ENCODE results near the gene SLC12A3. TPM values are rescaled to one million over a fixed set of nuclear protein-coding genes. Genes with fewer than 3 reads are reported as not detected.

The SLC12A3 gene
- polyA plus RNA-seq, 2 of the 4 experiments (the other 2 are of a cell fraction): 0.08 to 0.09 TPM

GRCh38 chr16:56948234-56948633, 83.2 kb downstream of the SLC12A3 start:
- no peak overlapping the region for H3K4me2 ChIP-seq
- WGBS (ENCODE audit: missing lambda C conversion rate): 85% methylated on average over 6 of the region's 6 CpGs
- H3K27ac ChIP-seq: no peak overlapping the region
- no peak overlapping the region for H3K4me3 ChIP-seq
- H3K4me1 ChIP-seq: no peaks in the 10 kb centered on the region
- H3K9me3 ChIP-seq: no peaks in the 10 kb centered on the region
- TF ChIP-seq BCL3 (IDR thresholded peaks at IDR 0.05): no peak
- no peak for TF ChIP-seq ESRRA (IDR thresholded peaks at IDR 0.05; ENCODE audit: borderline replicate concordance, low read length)
- no peak for TF ChIP-seq BHLHE40 (IDR thresholded peaks at IDR 0.05; ENCODE audit: low read depth, low read length)
- TF ChIP-seq SMC3 (IDR thresholded peaks at IDR 0.05): no peak
- TF ChIP-seq ELK1 (IDR thresholded peaks at IDR 0.05; ENCODE audit: low read depth, low read length): no peak
- TF ChIP-seq NR3C1 (IDR thresholded peaks at IDR 0.05): no peak
- no peak for TF ChIP-seq ZNF302 (CRISPR knock-in tag; IDR thresholded peaks at IDR 0.05)
- no peak for TF ChIP-seq FOSL2 (IDR thresholded peaks at IDR 0.05)
- no peak for TF ChIP-seq FOSL2 (CRISPR knock-in tag; IDR thresholded peaks at IDR 0.05)
- TF ChIP-seq JUN (IDR thresholded peaks at IDR 0.05): no peak
- TF ChIP-seq RCOR1 (IDR thresholded peaks at IDR 0.05; ENCODE audit: low read depth, low read length): no peak
- no peak for TF ChIP-seq ATOH8 (CRISPR knock-in tag; IDR thresholded peaks at IDR 0.05; ENCODE audit: low read depth)
- TF ChIP-seq SREBF2 (IDR thresholded peaks at IDR 0.05): no peak
- no peak for TF ChIP-seq RFX5 (IDR thresholded peaks at IDR 0.05)
- POLR2A ChIA-PET: no interaction called here
- DNase-seq (ENCODE audit: low read depth in 1 of 2, low spot score in 1 of 2): no peak
- no peak for FAIRE-seq
- CTCF ChIA-PET: interaction anchor here (1.0 to 2.2 kb wide), 5 partner anchors 16 to 155 kb away, joined by 3 to 7 read pairs (median 4); no protein-coding TSS in a partner anchor
- no peak for ATAC-seq

DNA sequence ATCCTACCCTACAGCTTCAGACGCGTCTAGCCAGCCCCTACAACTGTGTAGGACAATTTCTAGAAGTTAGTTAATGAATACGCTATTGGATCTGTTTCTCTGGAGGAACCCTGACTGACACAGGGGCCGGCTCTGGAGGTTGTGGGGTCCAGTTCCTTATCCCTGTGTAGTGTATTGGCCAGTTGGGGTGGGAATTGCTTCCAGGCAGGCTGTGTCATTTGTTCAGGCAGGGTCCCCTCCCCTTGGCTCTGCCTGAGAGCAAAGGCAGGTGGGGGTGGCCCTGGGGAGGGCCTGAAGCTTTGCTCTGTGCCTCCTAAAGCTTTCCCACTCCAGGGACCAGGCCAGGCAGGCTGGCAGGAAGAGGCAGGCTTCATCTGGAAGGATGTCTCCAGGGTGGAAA, 85.0 kb downstream of the SLC12A3 start:
- ATAC-seq (peak in 1 of 2 experiments; percentile 10; a peak in 2 of 6 replicates), DNase-seq (ENCODE audit: low read depth in 1 of 2, low spot score in 1 of 2) (no peak), FAIRE-seq (no peak)
- TF ChIP-seq SMC3 (IDR thresholded peaks at IDR 0.05): no peak
- TF ChIP-seq, protein P1, sequence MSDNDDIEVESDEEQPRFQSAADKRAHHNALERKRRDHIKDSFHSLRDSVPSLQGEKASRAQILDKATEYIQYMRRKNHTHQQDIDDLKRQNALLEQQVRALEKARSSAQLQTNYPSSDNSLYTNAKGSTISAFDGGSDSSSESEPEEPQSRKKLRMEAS (IDR thresholded peaks at IDR 0.05): no peak
- Histone ChIP-seq H3K9me3 (no peaks in the 10 kb centered on the region), H3K4me1 (no peaks in the 10 kb centered on the region), H3K4me2 (no peak overlapping the region), H3K27ac (no peak overlapping the region), H3K4me3 (no peak overlapping the region)
- CTCF ChIA-PET: interaction anchor here (0.8 to 6.2 kb wide), 10 partner anchors 8 to 248 kb away, joined by 3 to 48 read pairs (median 7); partner anchors contain the start of genes CETP and SLC12A3
- WGBS (ENCODE audit: missing lambda C conversion rate): 92% methylated on average over 4 of the region's 4 CpGs
- POLR2A ChIA-PET: interaction anchor here (1.3 kb wide), 1 partner anchor 19 kb away, joined by 4 read pairs; no protein-coding TSS in a partner anchor

- no peak for DNase-seq (ENCODE audit: low read depth in 1 of 2, low spot score in 1 of 2)
- Histone ChIP-seq H3K9me3 (no peaks in the 10 kb centered on the region), H3K4me1 (no peaks in the 10 kb centered on the region), H3K27ac (no peak overlapping the region), H3K4me3 (no peak overlapping the region), H3K4me2 (no peak overlapping the region)
- ChIA-PET CTCF (interaction anchor here (0.7 to 6.2 kb wide), 16 partner anchors 8 to 248 kb away, joined by 3 to 48 read pairs (median 5); partner anchors contain the start of genes CETP and SLC12A3), POLR2A (interaction anchor here (1.3 kb wide), 1 partner anchor 19 kb away, joined by 4 read pairs; no protein-coding TSS in a partner anchor)
- no peak for FAIRE-seq
- TF ChIP-seq RAD21 (conservative IDR thresholded peaks at IDR 0.05 in 1 of 2, IDR thresholded peaks at IDR 0.05 in 1 of 2): no peak
- TF ChIP-seq RFX5 (IDR thresholded peaks at IDR 0.05): no peak
- TF ChIP-seq SMC3 (IDR thresholded peaks at IDR 0.05): no peak
- TF ChIP-seq NPAS2 (CRISPR knock-in tag; IDR thresholded peaks at IDR 0.05; ENCODE audit: borderline replicate concordance): no peak
- no peak for TF ChIP-seq CEBPB (IDR thresholded peaks at IDR 0.05)
- TF ChIP-seq, protein P2, sequence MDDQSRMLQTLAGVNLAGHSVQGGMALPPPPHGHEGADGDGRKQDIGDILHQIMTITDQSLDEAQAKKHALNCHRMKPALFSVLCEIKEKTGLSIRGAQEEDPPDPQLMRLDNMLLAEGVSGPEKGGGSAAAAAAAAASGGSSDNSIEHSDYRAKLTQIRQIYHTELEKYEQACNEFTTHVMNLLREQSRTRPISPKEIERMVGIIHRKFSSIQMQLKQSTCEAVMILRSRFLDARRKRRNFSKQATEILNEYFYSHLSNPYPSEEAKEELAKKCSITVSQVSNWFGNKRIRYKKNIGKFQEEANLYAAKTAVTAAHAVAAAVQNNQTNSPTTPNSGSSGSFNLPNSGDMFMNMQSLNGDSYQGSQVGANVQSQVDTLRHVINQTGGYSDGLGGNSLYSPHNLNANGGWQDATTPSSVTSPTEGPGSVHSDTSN (IDR thresholded peaks at IDR 0.05): no peak
- no peak for TF ChIP-seq NFE2L2 (conservative IDR thresholded peaks at IDR 0.05; ENCODE audit: low read length)
- TF ChIP-seq CBX2 (IDR thresholded peaks at IDR 0.05; ENCODE audit: borderline replicate concordance, low read depth): no peak
- no peak for TF ChIP-seq CHD4 (IDR thresholded peaks at IDR 0.05; ENCODE audit: borderline replicate concordance)
- no peak for TF ChIP-seq EHMT2 (IDR thresholded peaks at IDR 0.05; ENCODE audit: low read depth)
- TF ChIP-seq BCL3 (IDR thresholded peaks at IDR 0.05): no peak
- no peak for TF ChIP-seq ELK1 (IDR thresholded peaks at IDR 0.05; ENCODE audit: low read depth, low read length)
- TF ChIP-seq NR3C1 (IDR thresholded peaks at IDR 0.05): no peak
- no peak for TF ChIP-seq PHF8 (IDR thresholded peaks at IDR 0.05; ENCODE audit: borderline replicate concordance, low read depth)
- no peak for TF ChIP-seq HOXB5 (CRISPR knock-in tag; IDR thresholded peaks at IDR 0.05)
- TF ChIP-seq ZFP36 (IDR thresholded peaks at IDR 0.05; ENCODE audit: borderline replicate concordance, partially characterized antibody): no peak
- ATAC-seq: peak in 1 of 2 experiments; percentile 35; a peak in 4 of 6 replicates
- WGBS (ENCODE audit: missing lambda C conversion rate): 81% methylated on average over 7 of the region's 7 CpGs
Measured at GRCh38 chr16:56950455-56950854, 85.4 kb downstream of the SLC12A3 start.

Data from A549 (cell line).